Measurements from ENCODE around the gene AKR1D1.
"Not testable (repeated sequence)": the region's sequence is repeated elsewhere in the genome, so short reads cannot be mapped to it uniquely, and the experiment has no call there.

Gene AKR1D1, protein sequence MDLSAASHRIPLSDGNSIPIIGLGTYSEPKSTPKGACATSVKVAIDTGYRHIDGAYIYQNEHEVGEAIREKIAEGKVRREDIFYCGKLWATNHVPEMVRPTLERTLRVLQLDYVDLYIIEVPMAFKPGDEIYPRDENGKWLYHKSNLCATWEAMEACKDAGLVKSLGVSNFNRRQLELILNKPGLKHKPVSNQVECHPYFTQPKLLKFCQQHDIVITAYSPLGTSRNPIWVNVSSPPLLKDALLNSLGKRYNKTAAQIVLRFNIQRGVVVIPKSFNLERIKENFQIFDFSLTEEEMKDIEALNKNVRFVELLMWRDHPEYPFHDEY

DNA sequence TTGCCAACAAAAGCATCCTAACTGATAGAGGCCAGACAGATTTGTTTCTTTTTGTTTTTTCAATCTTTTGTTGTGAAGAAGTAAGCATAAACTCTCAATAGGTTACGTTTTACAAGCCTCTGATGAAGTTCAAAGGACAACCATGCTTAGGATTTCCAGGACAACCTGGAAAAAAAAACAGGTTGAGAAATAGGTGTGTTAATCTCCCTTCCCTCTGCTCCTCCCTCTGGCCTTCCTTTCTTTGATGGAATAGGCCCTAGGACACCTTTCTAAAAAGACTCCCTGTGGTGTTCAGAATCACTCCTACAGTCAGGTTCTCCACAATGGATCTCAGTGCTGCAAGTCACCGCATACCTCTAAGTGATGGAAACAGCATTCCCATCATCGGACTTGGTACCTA, at the start of gene AKR1D1:
Gene AKR1D1, plus strand, starts transcription at position 264 of the 400 bp plus-strand sequence. Its CDS starts 60 bp downstream, at position 324.
- no peak for DNase-seq (ENCODE audit: low read depth in 2 of 2)

DNA sequence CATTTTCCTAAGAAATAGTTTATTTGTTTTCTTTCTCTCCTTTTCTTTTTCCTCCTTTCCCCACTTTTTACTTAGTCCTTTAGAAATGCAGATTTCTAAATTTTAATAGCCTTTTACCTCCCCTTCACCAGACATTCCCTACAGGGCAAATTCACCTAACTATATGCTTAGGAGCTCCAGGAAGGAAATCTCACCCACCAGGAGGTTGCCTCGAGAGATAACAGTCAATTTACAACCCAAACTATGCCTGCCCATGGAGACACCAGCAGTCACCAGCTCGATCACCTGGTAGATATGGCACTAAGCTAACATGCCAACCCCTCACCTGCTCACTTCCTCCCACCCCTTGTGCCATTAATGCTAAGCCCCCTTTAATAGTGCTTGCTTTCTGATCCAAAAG, 49.2 kb upstream of the AKR1D1 start:
- DNase-seq (ENCODE audit: low read depth in 2 of 2) = no peak

DNA sequence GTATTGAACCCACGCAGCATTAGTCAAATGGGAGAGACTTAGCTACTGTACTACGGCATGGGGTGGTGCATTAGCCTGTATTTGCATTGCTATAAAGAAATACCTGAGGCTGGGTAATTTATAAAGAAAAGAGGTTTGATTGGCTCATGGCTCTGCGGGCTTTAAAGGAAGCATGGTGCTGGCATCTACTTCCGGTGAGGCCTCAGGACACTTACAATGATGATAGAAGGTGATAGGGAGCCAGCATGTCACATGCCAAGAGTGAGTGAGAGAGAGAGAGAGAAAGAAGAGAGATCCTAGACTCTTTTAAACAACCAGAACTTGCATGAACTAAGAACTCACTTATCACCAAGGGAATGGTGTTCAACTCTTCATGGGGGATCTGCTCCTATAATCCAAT, 47.1 kb upstream of the AKR1D1 start:
- no peak for DNase-seq (ENCODE audit: low read depth in 2 of 2)

DNA sequence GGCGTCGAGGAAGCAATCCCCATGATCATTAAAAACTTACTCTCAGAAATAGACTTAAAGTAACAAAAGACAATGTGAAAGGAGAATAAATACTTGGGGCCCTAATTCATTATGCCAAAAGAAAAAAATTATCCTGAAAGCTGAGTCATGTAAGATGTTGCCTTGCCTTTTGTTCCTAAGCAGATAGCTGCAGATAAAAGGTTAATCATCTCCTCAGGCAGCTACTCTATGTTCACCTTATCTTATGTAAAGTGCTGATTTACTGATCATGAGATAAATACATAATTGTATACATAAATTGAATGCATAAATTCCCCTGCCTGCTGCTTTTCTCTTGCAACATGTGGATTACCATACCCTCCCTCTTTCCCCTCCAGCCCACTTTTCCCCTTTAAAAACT, 46.3 kb upstream of the AKR1D1 start:
- no peak for DNase-seq (ENCODE audit: low read depth in 2 of 2)

DNA sequence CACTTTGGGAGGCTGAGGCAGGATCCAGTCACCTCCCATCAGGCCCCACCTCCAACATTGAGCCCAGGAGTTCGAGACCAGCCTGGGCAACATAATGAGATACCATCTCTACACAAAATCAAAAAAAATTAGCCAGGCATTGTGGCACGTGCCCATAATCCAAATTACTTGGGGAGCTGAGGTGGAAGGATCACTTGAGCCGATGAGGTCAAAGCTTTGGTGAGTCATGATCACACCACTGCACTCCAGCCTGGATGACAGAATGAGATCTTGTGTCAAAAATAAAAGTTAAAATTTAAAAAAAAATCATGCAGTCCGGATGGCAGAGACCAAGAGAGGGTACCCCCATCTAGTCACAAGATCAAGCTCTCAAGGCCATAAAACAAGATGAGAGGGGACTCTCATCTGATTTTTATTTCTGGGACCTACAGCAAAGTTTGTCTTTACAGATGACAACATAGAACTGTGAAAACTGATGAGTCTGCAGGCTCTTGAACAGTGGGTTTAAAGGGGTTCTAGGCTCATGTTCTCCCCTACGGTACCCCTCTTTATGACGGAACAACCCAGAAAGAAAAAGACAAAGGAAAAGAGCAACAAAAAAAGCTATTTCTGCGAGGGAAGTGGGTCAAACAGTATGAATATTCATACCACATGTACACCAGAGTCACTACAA, 45.4 kb upstream of the AKR1D1 start:
- DNase-seq (ENCODE audit: low read depth in 2 of 2) = no peak

DNA sequence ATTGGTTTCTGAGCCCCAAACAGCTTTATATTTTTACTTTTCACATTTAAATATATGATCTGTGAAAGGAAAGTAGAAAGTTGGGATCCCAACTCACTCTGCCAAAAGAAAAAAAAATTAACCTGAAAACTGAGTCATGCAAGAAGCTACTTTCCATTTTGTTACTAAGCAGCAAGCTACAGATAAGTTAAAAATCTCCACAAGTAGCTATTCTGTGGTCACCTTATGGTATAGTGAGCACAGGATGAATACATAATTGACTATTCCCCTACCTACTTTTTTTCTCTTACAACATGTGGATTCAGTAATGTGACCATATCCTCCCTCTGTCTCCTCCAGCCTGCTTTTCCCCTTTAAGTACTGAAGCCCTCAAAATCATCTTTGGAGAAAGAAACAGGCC, 44.1 kb upstream of the AKR1D1 start:
- no peak for DNase-seq (ENCODE audit: low read depth in 2 of 2)

DNA sequence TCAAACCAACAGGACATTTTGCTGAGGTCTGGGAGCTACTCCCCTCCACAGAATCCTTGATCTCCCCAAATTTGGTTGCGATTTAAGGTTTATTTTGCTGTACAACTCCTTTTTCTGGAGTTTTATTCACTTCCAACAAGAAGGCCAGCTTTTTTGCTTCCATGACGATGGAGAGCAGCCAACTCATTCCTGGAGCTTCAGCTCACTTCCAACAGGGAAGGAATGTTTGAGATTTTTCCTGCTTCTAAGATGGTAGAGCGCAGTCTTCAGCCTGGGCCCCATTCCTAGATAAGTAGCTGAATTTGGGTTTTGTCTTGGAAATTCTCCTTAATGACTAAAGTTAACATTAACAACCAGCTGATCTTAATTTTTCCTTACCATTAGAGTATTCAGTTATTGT, 43.5 kb upstream of the AKR1D1 start:
- no peak for DNase-seq (ENCODE audit: low read depth in 2 of 2)

DNA sequence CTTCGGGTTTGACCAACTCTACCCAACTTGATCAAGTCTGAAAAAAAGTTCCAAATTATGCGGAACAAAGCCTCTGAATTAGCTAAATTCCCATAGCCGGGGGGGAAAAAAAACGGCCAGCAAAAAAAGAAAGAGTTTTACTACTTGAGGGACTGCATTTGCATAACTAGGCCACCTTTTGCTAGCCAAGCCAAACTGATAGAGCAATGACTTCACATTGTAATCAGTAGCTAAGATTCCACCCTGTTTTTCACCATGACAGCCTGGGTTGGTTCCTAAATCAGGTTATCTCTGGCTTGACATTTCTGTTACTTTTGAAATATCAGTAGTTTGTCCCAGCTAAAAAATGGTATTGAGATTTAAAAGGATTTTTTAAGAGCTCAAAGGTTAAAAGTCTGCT, 43.0 kb upstream of the AKR1D1 start:
- no peak for DNase-seq (ENCODE audit: low read depth in 2 of 2)

DNA sequence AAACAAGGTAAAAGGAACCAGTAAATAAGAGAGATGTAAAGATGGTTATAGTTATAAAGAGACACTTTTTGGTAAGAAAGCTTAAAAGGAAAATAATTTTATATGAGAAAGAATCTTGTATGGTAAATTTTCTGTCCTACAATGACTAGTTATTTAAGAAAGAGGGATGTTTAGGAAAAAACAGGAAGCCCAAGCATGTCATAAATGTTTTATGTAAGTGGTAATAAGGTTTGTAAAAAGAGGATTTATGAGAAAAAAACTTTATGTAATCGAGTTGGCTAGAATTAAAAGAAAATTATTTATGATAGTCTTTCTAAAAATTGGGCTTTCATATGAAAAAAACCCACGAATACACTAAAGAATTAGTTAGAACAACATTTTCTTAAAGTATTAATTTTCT, 40.1 kb upstream of the AKR1D1 start:
- DNase-seq (ENCODE audit: low read depth in 2 of 2) = no peak

DNA sequence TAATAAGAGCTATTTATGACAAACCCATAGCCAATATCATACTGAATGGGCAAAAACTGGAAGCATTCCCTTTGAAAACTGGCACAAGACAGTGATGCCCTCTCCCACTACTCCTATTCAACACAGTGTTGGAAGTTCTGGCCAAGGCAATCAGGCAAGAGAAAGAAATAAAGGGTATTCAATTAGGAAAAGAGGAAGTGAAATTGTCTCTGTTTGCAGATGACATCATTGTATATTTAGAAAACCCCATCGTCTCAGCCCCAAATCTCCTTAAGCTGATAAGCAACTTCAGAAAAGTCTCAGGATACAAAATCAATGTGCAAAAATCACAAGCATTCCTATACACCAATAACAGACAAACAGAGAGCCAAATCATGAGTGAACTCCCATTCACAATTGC, 36.2 kb upstream of the AKR1D1 start:
- not testable (repeated sequence) for DNase-seq (ENCODE audit: low read depth in 2 of 2)

DNA sequence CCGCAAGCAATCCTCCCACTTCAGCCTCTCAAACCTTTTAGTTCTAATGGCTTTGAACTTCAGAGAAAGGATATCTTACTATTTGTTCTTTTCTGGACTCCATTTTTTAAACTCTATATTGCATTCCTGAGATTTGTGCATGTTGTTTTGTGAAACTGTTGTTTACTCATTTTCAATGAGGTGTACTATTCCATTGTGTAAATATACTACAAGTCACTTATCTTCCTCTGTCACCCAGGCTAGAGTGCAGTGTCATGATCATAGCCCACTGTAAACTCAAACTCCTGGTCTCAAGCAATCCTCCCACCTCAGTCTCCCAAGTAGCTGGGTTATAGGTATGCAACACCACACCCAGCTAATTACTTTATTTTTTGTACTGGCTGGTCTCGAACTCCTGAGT, 31.4 kb upstream of the AKR1D1 start:
- no peak for DNase-seq (ENCODE audit: low read depth in 2 of 2)

DNA sequence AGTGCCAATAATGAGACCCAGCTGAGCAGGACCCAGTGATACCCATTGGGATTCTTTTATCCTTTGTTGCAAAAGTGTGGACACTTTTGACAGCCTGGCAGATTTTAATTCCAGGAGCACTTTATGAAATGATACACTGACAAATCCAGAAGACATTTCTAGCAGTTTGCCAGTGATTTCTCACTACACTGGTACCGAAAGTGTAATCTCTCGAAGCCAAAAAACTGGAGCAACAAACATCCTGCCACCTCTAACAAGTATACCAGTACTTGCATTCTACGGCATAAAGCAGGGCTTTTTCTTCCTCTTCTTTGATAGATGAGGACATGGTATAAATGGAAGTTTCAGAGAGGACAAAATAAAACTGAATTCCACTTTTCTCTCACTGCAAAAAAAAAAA, 28.4 kb upstream of the AKR1D1 start:
- no peak for DNase-seq (ENCODE audit: low read depth in 2 of 2)

DNA sequence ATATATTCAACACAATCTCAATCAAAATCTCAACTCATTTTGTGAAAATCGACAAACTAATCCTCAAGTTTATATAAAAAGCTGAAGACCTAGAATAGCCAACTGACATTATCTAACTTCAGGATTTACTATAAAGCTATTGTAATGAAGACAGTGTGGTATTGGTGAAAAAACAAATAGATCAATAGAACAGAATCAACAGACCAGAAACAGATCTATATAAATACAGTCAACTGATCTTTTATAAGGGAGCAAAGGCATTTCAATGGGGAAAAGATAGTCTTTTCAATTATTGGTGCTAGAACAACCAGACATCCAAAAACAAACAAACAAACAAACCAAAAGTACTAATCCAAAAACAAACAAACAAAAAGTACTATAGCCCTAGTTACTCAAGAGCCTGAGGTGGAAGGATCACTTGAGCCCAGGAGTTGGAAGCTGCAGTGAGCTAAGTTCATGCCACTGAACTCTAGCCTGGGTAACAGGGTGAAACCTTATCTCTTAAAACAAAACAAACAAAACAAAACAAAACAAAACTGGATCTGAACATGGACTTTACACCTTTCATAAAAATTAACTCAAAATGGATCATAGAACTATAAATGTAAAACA, 26.6 kb upstream of the AKR1D1 start:
- DNase-seq (ENCODE audit: low read depth in 2 of 2) = no peak

DNA sequence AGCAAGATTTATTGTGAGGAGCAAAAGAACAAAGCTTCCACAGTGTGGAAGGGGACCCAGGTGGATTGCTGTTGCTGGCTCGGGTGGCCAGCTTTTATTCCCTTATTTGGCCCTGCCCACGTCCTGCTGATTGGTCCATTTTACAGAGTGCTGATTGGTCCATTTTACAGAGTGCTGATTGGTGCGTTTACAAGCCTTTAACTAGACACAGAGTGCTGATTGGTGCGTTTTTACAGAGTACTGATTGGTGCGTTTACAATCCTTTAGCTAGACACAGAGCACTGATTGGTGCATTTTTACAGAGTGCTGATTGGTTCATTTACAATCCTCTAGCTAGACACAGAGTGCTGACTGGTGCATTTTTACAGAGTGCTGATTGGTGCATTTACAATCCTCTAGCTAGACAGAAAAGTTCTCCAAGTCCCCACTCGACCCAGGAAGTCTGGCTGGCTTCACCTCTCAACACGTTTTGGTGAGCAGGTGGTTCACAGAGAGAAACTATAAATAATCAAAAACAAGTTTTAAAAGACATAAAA, 24.5 kb upstream of the AKR1D1 start:
- not testable (repeated sequence) for DNase-seq (ENCODE audit: low read depth in 2 of 2)

DNA sequence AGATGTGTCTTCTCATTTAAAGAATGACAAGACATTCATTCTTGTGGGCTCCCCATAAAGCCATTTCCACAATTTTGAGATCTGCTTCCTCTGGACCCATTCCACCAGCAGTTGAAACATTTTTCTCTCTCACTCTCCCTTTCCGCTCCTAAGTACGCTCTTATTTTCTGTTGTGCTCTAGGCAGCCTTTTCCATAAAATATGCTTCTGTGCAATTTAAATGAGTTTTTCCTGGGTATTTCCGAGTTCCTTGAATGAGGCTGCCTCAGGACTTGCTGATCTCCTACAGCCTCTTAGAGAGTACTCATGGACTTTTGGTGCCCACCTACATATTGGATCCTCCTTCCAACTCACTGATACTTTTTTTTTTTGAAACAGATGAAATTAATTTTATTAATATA, 23.6 kb upstream of the AKR1D1 start:
- no peak for DNase-seq (ENCODE audit: low read depth in 2 of 2)

DNA sequence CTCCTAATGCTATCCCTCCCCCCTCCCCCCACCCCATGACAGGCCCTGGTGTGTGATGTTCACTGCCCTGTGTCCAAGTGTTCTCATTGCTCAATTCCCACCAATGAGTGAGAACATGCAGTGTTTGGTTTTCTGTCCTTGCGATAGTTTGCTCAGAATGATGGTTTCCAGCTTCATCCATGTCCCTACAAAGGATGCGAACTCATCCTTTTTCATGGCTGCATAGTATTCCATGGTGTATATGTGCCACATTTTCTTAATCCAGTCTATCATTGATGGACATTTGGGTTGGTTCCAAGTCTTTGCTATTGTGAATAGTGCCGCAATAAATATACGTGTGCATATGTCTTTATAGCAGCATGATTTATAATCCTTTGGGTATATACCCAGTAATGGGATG, 20.6 kb upstream of the AKR1D1 start:
- DNase-seq (ENCODE audit: low read depth in 2 of 2) = not testable (repeated sequence)

DNA sequence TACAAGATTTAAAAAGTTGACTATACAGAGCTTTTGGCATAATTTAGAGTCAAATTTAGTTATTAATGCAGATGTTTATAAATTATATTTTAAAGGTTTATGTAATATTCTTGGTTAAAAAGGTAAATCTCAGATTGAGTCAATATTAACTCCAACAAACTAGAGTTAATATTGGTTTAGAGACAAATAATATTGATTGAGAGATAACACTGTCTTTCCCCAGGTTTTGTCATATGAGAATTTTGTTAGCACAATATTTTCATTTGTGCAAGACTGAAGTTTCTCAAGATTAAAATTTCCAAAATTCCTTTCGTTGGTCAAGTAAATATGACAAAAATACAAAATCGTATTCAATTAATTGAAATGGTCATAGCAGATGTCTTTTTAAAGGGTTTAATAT, 12.9 kb upstream of the AKR1D1 start:
- no peak for DNase-seq (ENCODE audit: low read depth in 2 of 2)

DNA sequence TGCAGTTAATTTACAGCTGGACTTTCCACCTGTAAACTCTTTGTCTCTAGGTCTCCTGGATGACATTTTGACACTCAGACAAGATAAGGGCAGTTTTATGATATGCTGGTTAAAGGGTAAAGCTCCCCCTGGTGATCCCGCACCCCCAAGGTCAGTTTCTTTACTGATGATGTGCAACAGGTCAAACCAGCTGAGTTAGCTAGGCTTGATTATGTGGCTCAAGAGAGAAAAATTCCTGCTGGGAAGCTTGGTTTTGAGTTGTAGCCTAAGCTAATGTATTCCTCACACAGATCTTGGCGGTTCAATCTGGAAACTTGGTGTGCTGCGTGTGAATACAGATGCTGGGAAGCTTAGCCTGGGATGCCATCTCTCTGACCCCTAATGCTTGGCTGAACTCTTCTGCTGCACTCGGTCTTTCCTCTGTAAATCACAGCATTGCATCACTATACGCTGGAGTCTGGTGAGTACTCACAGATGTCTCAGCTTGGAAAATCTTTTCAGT, 11.4 kb upstream of the AKR1D1 start:
- DNase-seq (ENCODE audit: low read depth in 2 of 2) = no peak

DNA sequence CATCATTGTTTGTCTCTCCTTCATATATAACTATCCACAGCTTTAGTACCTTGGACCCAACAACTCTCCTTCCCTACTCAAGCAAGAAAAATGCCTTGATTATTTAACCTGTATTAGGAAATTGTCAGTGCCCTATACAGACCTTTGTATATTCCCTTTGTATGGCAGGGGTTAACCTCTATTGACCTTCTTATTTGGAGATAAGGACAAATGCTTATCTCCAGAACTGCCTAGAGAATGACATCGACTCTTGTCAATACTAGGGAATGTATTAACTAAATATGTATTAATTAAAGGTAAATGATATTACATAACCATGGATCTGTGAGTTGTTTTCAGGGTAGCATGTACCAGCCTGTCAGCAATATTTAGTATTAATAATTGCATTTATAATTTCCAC, 10.4 kb upstream of the AKR1D1 start:
- DNase-seq (ENCODE audit: low read depth in 2 of 2) = no peak

DNA sequence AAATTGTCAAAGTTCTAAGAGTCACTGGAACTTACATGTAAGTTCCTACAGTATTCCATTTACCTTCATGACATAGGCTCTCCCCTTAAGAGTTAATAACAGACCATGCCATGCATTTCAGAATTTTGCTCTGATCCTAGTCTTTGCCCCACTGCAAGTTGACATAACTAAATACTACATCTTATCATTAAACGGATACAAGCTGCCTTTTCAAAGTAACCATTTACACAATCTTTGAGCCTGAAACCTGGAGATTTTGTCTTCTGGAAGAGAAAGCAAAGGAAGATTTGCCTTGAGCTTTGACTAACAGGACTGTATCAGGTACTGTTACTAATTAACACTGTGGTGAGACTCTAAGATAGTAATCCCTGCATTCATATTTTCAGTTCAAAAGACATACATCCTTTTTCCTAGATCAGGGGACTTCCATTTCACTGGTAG, 9.3 kb upstream of the AKR1D1 start:
- no peak for DNase-seq (ENCODE audit: low read depth in 2 of 2)

DNA sequence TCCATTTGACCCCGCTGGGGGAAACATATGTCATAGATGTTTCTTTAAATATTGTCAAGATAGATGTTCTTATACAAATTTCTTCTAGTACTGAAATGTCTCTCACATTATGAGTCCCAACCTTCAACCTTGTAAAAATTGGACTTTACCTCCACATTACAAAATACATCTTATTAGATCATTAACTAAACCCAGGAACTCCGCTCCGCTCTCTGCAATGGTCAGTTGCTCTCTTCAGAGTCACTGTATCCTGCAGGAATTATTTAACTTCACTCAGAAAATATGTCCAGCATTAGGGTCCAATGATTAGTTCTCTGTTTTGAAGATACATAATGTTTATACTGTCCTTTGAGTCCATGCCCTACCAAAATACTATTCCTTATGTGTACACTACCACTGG, 8.5 kb upstream of the AKR1D1 start:
- no peak for DNase-seq (ENCODE audit: low read depth in 2 of 2)

DNA sequence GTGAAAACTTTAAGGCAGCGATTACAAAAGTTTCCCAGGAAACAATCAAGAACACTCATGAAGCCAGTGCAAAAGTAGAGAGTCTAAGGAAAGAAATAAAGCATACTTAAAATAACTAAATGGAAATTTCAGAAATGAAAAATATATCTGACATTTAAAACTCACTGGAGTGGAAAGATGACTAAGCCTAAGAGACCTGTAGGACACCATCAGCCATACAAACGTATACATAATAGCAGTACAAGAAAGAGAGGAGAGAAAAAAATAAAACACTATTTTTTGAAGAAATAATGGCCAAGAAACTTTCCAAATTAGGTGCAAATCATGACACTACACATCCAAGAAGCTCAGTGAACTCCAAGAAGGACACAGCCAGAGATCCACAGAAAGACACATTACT, 5.4 kb upstream of the AKR1D1 start:
- DNase-seq (ENCODE audit: low read depth in 2 of 2) = no peak

DNA sequence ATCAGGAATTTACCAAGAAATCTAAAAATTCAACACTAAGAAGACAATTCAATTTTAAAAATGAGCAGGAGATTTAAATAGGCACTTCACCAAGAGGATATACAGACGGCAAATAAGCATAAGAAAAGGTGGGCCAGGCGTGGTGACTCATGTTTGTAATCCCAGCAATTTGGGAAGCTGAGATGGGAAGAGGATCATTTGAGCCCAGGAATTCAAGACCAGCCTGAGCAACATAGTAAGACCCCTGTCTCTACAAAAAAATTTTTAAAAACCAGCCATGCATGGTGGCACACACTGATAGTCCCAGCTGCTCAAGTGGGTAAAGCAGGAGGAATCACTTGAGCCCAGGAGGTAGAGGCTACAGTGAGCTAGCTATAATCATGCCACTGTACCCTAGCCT, 3.5 kb upstream of the AKR1D1 start:
- no peak for DNase-seq (ENCODE audit: low read depth in 2 of 2)
